Astrocyte of the spinal cord (primary cell): Measurements from ENCODE around the gene SBF1.
A peak's percentile ranks its signal among the peaks of the same experiment; 100 is the strongest.

Source experiments
- DNase-seq: peaks from one replicate; pipeline ENCODE4 v3.0.0; 2011; ENCODE audit warnings: low read depth, low spot score
- H3K4me3 ChIP-seq: 2 replicates; pipeline ENCODE4 v1.5.1; 2011; ENCODE audit warnings: low read depth, mild to moderate bottlenecking, low read length, moderate library complexity
- CTCF ChIP-seq: IDR thresholded peaks from 2 replicates; pipeline ENCODE4 v1.5.1; 2012; ENCODE audit warnings: low read depth, mild to moderate bottlenecking, low read length, inconsistent platforms
- in situ Hi-C: cut with HindIII; loops from 2 replicates; pipeline ENCODE4 v1.10.0; 2017; ENCODE audit warnings: low sequenced_read_pairs

The SBF1 gene

GRCh38 chr22:50474710-50475651 lies at the start of gene SBF1:
Gene SBF1 (minus strand): TSS chr22:50475035. CDS start chr22:50474840, 195 bp downstream.
- DNase-seq, result peak; percentile 85
- in situ Hi-C loops, result no loop called here

GRCh38 chr22:50523806-50524675 lies 49.2 kb upstream of the SBF1 start:
- peak overlapping the region; percentile 72 for H3K4me3 ChIP-seq
- in situ Hi-C loops, result no loop called here
- no peak for TF ChIP-seq CTCF
- DNase-seq, result no peak

More at GRCh38 chr22:50474710-50475651, at the start of gene SBF1:
- peak within 1 kb of the TSS; percentile 57 for H3K4me3 ChIP-seq
- TF ChIP-seq CTCF, result no peak

- H3K4me3 ChIP-seq, result no peak overlapping the region
- in situ Hi-C loops, result no loop called here
- no peak for DNase-seq
- no peak for TF ChIP-seq CTCF
These were observed 48.6 kb upstream of the SBF1 start for GRCh38 chr22:50523458-50523805.

GRCh38 chr22:50522806-50523438 lies 48.1 kb upstream of the SBF1 start:
- no peak for DNase-seq
- no peak for TF ChIP-seq CTCF
- H3K4me3 ChIP-seq, result no peak overlapping the region
- in situ Hi-C loops, result no loop called here

GRCh38 chr22:50522208-50522805 lies 47.5 kb upstream of the SBF1 start:
- no peak for TF ChIP-seq CTCF
- H3K4me3 ChIP-seq, result no peak overlapping the region
- no peak for DNase-seq
- in situ Hi-C loops, result no loop called here

GRCh38 chr22:50521710-50522109 lies 46.9 kb upstream of the SBF1 start:
- TF ChIP-seq CTCF, result no peak
- no peak overlapping the region for H3K4me3 ChIP-seq
- in situ Hi-C loops, result no loop called here
- DNase-seq, result no peak
